Endodermal cell (in vitro differentiated cells): ENCODE results near the gene ZFAND2B. TPM values are rescaled to one million over a fixed set of nuclear protein-coding genes. Genes with fewer than 3 reads are reported as not detected.

ENCODE experiments used
- DNase-seq: peaks from one replicate; pipeline ENCODE4 v3.0.0-alpha.2; 2017
- H3K27ac ChIP-seq: 2 replicates; pipeline ENCODE4 v1.5.1; 2013; ENCODE audit warnings: mild to moderate bottlenecking, low read depth, low read length, moderate library complexity
- H3K27me3 ChIP-seq: 2 replicates; pipeline ENCODE4 v1.6.1; 2013; ENCODE audit warnings: mild to moderate bottlenecking, low read length, moderate library complexity; ENCODE audit not compliant: insufficient read depth, control insufficient read depth, poor library complexity, severe bottlenecking
- H3K36me3 ChIP-seq: 2 replicates; pipeline ENCODE4 v1.7.0; 2013; ENCODE audit warnings: mild to moderate bottlenecking, low read length, moderate library complexity; ENCODE audit not compliant: control insufficient read depth, insufficient read depth
- H3K4me1 ChIP-seq: one replicate; pipeline ENCODE4 v1.7.0; 2013; ENCODE audit warnings: low read length; ENCODE audit not compliant: control insufficient read depth, insufficient read depth
- H3K4me3 ChIP-seq: 2 replicates; pipeline ENCODE4 v1.5.1; 2013; ENCODE audit warnings: mild to moderate bottlenecking, low read length, moderate library complexity
- H3K9ac ChIP-seq: 2 replicates; pipeline ENCODE4 v1.6.1; 2013; ENCODE audit warnings: mild to moderate bottlenecking, low read length, moderate library complexity; ENCODE audit not compliant: poor library complexity, severe bottlenecking; ENCODE audit errors: extremely low read depth
- H3K9me3 ChIP-seq: 2 replicates; pipeline ENCODE4 v1.6.1; 2013; ENCODE audit warnings: mild to moderate bottlenecking, low read length, moderate library complexity; ENCODE audit not compliant: control insufficient read depth
- H3K27ac Mint-ChIP-seq: 2 replicates; pipeline ENCODE4 v1.8.0; 2020; ENCODE audit warnings: mixed read lengths
- H3K27me3 Mint-ChIP-seq: 2 replicates; pipeline ENCODE4 v1.8.0; 2021; ENCODE audit warnings: mild to moderate bottlenecking, mixed read lengths; ENCODE audit not compliant: insufficient read depth
- H3K36me3 Mint-ChIP-seq: 2 replicates; pipeline ENCODE4 v1.8.0; 2020; ENCODE audit warnings: low read depth, mixed read lengths
- H3K4me1 Mint-ChIP-seq: 2 replicates; pipeline ENCODE4 v1.8.0; 2020; ENCODE audit warnings: mixed read lengths
- H3K4me3 Mint-ChIP-seq: 2 replicates; pipeline ENCODE4 v1.8.0; 2020; ENCODE audit warnings: mild to moderate bottlenecking, moderate library complexity, mixed read lengths
- H3K9me3 Mint-ChIP-seq: 2 replicates; pipeline ENCODE4 v1.8.0; 2020; ENCODE audit warnings: mild to moderate bottlenecking, mixed read lengths
- CTCF ChIP-seq: fragments of 200-600 bp; sonication (generic); conservative IDR thresholded peaks from 2 replicates; pipeline ENCODE4 v1.5.0; 2021; ENCODE audit warnings: antibody characterized with exemption, mild to moderate bottlenecking
- WGBS, 2 experiments: methylation state at CpG; one replicate each; pipeline versions ENCODE4 v1.1.5 to v1.1.7; 2013; ENCODE audit warnings: missing lambda C conversion rate in 2 of 2, mixed read lengths in 1 of 2; ENCODE audit not compliant: insufficient coverage in 1 of 2, insufficient read length in 1 of 2; 5-methylcytosine and 5-hydroxymethylcytosine counted together
- total RNA-seq, 2 donors: library from RNA; stranded (reverse); fragmentation: NEBNext Ultra II Directional in 1 of 2; extraction: Animal tissue kit (Norgen Biotek cat#: 25700) in 1 of 2; gene quantifications; 2 replicates in 1 of 2; 3 replicates in 1 of 2; pipeline ENCODE4 v1.2.1, GENCODE V29; 2021

The ZFAND2B gene
- total RNA-seq, 2 donors from 2014 or later: 21.7 to 22.5 TPM

GRCh38 chr2:219169930-219170654 lies 36.5 kb upstream of the ZFAND2B start, which contains the start of gene SLC23A3:
TSS of gene SLC23A3 (minus strand) at chr2:219170029. CDS start at chr2:219169984, 45 bp downstream.
- peaks cover 29% of the 10 kb centered on the region for H3K36me3 ChIP-seq
- no peaks in the 10 kb centered on the region for H3K27me3 ChIP-seq
- H3K27me3 Mint-ChIP-seq: peaks cover 9% of the 10 kb centered on the region
- peaks cover 2% of the 10 kb centered on the region for H3K4me1 Mint-ChIP-seq
- H3K4me3 ChIP-seq: no peak within 1 kb of the TSS
- no peak for DNase-seq
- no peaks in the 10 kb centered on the region for H3K9me3 ChIP-seq
- peaks cover 13% of the 10 kb centered on the region for H3K36me3 Mint-ChIP-seq
- H3K4me1 ChIP-seq: peaks cover 3% of the 10 kb centered on the region
- TF ChIP-seq CTCF: no peak
- H3K9me3 Mint-ChIP-seq: no peaks in the 10 kb centered on the region
- H3K27ac ChIP-seq: no peak within 1 kb of the TSS
- no peak within 1 kb of the TSS for H3K27ac Mint-ChIP-seq
- no peak within 1 kb of the TSS for H3K9ac ChIP-seq
- WGBS, 2 experiments: 93 to 94% methylated on average over 6 to 10 of the region's 10 CpGs
- H3K4me3 Mint-ChIP-seq: no peak within 1 kb of the TSS

GRCh38 chr2:219171231-219171651 lies 35.3 kb upstream of the ZFAND2B start:
- H3K27me3 Mint-ChIP-seq: peaks cover 6% of the 10 kb centered on the region
- DNase-seq: peak; percentile 80
- Histone ChIP-seq H3K4me3 (no peak overlapping the region), H3K9me3 (no peaks in the 10 kb centered on the region), H3K4me1 (peaks cover 3% of the 10 kb centered on the region), H3K9ac (no peak overlapping the region), H3K36me3 (peaks cover 29% of the 10 kb centered on the region), H3K27me3 (no peaks in the 10 kb centered on the region), H3K27ac (no peak overlapping the region)
- H3K4me3 Mint-ChIP-seq: no peak overlapping the region
- peak; percentile 88 for TF ChIP-seq CTCF
- H3K27ac Mint-ChIP-seq: peak overlapping the region; percentile 64
- no peaks in the 10 kb centered on the region for H3K9me3 Mint-ChIP-seq
- peaks cover 13% of the 10 kb centered on the region for H3K36me3 Mint-ChIP-seq
- peaks cover 9% of the 10 kb centered on the region for H3K4me1 Mint-ChIP-seq
- WGBS, 2 experiments: 62 to 80% methylated on average over 5 to 6 of the region's 6 CpGs

GRCh38 chr2:219172231-219173154 lies 34.1 kb upstream of the ZFAND2B start:
- Histone ChIP-seq H3K4me1 (peaks cover 3% of the 10 kb centered on the region), H3K4me3 (no peak overlapping the region), H3K36me3 (peaks cover 29% of the 10 kb centered on the region), H3K27ac (no peak overlapping the region), H3K9ac (no peak overlapping the region), H3K9me3 (no peaks in the 10 kb centered on the region), H3K27me3 (no peaks in the 10 kb centered on the region)
- H3K9me3 Mint-ChIP-seq: no peaks in the 10 kb centered on the region
- H3K27me3 Mint-ChIP-seq: peaks cover 6% of the 10 kb centered on the region
- H3K27ac Mint-ChIP-seq: no peak overlapping the region
- no peak for TF ChIP-seq CTCF
- no peak for DNase-seq
- 88 to 89% methylated on average over 14 to 16 of the region's 16 CpGs for WGBS, 2 experiments
- peaks cover 12% of the 10 kb centered on the region for H3K4me1 Mint-ChIP-seq
- H3K4me3 Mint-ChIP-seq: no peak overlapping the region
- peaks cover 13% of the 10 kb centered on the region for H3K36me3 Mint-ChIP-seq
